A549 (cell line): Measurements from ENCODE around the gene GORASP1.

Source experiments
- HOXB5 ChIP-seq: fragments of 250-450 bp; sonication (Bioruptor Pico); IDR thresholded peaks from 2 replicates; pipeline ENCODE4 v1.5.0; 2020; ENCODE audit warnings: mild to moderate bottlenecking, moderate library complexity
- MAFK ChIP-seq: fragments of 450-650 bp; IDR thresholded peaks from 2 replicates; pipeline ENCODE4 v1.6.1; 2014; ENCODE audit not compliant: partially characterized antibody
- POLR2A ChIP-seq: IDR thresholded peaks from 2 replicates; pipeline ENCODE4 v1.6.1; 2012; ENCODE audit warnings: mild to moderate bottlenecking, low read length
- RAD21 ChIP-seq, 2 experiments: fragments of >200 bp in 1 of 2; sonication (Bioruptor Twin) in 1 of 2; formaldehyde crosslinking in 1 of 2; IDR thresholded peaks in 1 of 2; conservative IDR thresholded peaks in 1 of 2; 2 replicates in 1 of 2; 3 replicates in 1 of 2; pipeline ENCODE4 v1.6.1; 2012 to 2018; ENCODE audit warnings: inconsistent platforms in 1 of 2
- TF ChIP-seq, protein P1 (sequence below): fragments of >200 bp; sonication (Bioruptor Twin); formaldehyde crosslinking; IDR thresholded peaks from 3 replicates; pipeline ENCODE4 v1.5.1; 2016
- TF ChIP-seq, protein P2 (sequence below): fragments of 200-600 bp; sonication (generic); IDR thresholded peaks from 2 replicates; pipeline ENCODE4 v1.6.1; 2016; ENCODE audit warnings: antibody characterized with exemption, mild to moderate bottlenecking, moderate library complexity
- TF ChIP-seq, protein P3 (sequence below): IDR thresholded peaks from 2 replicates; pipeline ENCODE4 v1.6.1; 2012

DNA sequence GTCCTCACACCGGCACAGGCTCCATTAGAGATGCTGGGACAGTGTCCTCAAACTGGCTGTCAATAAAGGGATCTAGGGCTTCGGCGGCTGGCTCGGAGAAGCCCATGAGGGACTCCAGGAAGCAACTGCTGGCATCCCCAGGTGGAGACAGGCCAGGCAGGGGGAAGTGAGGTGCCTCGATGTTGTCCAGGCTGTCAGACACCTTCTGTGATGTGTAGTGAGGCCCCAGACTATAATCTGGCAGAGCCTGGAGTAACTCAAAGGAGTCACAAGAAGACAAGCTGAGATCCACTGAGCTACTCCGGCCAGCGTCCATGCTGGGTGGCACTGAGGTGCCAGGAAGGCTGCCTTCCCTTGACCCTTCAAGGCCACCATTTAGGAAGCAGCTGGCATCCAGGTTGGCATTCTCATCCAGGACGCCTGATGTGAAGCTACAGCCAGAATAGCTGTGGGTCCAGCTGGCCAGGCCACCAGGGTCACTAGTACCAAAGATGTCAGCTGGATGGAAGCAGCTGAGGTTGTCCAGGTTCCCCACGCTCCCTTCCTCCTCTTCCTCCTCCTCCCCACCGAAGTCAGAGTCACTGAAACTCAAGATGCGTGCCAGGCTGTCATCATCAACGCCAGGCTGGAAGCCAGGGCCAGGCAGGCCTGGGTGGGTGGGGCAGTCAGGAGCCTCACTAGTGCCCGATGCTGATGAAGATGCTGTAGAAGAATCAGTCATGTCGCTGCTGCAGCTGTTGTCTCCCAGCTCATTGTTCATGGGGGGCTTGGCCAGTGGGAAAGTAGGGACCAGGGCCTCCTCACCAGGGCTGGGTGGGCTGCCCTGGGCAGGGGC, 35.8 kb upstream of the GORASP1 start:
- TF ChIP-seq, protein P1, sequence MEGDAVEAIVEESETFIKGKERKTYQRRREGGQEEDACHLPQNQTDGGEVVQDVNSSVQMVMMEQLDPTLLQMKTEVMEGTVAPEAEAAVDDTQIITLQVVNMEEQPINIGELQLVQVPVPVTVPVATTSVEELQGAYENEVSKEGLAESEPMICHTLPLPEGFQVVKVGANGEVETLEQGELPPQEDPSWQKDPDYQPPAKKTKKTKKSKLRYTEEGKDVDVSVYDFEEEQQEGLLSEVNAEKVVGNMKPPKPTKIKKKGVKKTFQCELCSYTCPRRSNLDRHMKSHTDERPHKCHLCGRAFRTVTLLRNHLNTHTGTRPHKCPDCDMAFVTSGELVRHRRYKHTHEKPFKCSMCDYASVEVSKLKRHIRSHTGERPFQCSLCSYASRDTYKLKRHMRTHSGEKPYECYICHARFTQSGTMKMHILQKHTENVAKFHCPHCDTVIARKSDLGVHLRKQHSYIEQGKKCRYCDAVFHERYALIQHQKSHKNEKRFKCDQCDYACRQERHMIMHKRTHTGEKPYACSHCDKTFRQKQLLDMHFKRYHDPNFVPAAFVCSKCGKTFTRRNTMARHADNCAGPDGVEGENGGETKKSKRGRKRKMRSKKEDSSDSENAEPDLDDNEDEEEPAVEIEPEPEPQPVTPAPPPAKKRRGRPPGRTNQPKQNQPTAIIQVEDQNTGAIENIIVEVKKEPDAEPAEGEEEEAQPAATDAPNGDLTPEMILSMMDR = no peak
- TF ChIP-seq RAD21 (conservative IDR thresholded peaks at IDR 0.05 in 1 of 2, IDR thresholded peaks at IDR 0.05 in 1 of 2) = no peak
- TF ChIP-seq POLR2A = no peak
- TF ChIP-seq, protein P2, sequence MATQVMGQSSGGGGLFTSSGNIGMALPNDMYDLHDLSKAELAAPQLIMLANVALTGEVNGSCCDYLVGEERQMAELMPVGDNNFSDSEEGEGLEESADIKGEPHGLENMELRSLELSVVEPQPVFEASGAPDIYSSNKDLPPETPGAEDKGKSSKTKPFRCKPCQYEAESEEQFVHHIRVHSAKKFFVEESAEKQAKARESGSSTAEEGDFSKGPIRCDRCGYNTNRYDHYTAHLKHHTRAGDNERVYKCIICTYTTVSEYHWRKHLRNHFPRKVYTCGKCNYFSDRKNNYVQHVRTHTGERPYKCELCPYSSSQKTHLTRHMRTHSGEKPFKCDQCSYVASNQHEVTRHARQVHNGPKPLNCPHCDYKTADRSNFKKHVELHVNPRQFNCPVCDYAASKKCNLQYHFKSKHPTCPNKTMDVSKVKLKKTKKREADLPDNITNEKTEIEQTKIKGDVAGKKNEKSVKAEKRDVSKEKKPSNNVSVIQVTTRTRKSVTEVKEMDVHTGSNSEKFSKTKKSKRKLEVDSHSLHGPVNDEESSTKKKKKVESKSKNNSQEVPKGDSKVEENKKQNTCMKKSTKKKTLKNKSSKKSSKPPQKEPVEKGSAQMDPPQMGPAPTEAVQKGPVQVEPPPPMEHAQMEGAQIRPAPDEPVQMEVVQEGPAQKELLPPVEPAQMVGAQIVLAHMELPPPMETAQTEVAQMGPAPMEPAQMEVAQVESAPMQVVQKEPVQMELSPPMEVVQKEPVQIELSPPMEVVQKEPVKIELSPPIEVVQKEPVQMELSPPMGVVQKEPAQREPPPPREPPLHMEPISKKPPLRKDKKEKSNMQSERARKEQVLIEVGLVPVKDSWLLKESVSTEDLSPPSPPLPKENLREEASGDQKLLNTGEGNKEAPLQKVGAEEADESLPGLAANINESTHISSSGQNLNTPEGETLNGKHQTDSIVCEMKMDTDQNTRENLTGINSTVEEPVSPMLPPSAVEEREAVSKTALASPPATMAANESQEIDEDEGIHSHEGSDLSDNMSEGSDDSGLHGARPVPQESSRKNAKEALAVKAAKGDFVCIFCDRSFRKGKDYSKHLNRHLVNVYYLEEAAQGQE = no peak
- TF ChIP-seq MAFK = no peak
- TF ChIP-seq HOXB5 (CRISPR knock-in tag) = no peak
- TF ChIP-seq, protein P3, sequence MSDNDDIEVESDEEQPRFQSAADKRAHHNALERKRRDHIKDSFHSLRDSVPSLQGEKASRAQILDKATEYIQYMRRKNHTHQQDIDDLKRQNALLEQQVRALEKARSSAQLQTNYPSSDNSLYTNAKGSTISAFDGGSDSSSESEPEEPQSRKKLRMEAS = no peak
